ENCODE results near the gene PRXL2A.
"Not testable (repeated sequence)": the region's sequence is repeated elsewhere in the genome, so short reads cannot be mapped to it uniquely, and the experiment has no call there.

PRXL2A gene

DNA sequence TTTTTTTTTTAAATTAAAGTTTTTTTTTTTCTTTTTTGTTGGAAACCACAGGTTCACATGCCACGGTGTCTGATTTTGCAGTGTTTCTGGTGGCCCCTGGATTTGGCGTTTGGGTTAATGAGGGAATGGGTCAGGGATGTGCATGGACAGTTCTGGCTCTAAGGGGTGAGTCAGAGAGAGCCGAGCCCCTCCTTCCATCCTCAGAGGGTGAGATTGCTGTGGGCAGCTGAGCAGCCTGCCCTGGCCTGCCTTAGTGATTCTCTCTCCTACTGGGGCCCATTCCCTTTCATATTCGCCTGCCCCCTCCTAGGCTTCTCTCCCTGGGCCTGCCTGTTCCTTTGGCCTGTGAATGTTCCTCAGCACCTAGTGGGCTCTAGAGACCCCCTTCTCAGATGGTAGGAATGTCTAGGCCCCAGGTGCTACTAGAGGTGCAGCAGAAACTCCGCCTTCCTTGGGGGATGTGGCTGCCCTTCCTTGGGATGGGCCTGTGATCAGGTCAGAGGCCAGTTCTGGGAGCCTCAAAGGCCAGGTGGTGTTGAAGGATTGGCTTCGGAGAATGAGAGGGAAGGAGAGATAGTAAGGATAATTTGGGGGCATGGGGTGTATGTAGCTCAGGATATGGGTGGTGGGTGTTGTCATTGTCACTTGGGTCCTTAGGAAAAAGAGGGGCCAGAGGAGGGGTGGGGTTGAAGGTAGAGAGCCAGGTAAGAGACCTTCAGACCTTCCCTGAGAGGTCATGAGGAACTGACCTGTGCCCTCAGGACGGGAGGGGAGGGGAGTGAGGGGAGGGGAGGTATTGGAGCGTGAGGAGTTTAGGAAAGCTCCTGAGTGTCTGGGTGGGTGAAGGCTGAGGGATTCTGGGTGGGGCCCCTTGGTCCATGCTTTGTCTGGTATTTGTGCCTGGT, 65.6 kb downstream of the PRXL2A start:
- DNase-seq (ENCODE audit: low read depth in 1 of 2, low spot score in 1 of 2) = no peak

DNA sequence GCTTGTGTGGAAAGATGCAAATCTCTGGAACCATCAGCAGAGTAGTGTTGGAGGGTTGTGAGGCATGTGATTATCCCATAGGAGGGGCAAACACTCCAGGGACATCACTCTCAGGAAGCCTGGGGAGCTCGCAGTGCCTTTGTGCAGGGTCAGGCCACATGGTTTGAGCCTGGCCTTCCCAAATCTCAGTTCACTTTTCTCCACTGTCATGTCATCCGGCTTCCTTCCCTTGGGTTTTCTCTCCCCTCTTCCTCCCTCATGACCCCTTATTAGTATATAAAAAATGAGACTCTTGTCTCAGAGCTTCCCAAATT, 66.2 kb downstream of the PRXL2A start:
- no peak for DNase-seq (ENCODE audit: low read depth in 1 of 2, low spot score in 1 of 2)

DNA sequence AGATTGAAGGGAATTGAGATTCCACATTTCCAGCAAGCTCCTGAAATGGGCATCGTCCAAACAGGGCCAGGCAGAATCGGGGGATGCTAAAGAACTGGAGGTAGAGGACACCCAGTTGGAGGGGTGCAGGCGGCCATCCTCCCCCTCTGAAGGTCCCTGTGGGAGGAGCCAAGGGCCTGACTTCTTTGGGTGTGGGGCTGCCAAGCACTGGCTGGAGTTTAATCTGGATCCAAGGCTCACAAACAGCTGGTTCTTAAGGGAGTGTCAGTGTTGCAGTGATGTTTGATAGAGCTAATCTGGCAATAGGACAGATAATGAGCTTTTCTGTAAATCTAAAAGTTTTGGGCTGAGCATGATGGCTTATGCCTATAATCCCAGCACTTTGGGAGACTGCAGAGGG, 66.6 kb downstream of the PRXL2A start:
- no peak for DNase-seq (ENCODE audit: low read depth in 1 of 2, low spot score in 1 of 2)

DNA sequence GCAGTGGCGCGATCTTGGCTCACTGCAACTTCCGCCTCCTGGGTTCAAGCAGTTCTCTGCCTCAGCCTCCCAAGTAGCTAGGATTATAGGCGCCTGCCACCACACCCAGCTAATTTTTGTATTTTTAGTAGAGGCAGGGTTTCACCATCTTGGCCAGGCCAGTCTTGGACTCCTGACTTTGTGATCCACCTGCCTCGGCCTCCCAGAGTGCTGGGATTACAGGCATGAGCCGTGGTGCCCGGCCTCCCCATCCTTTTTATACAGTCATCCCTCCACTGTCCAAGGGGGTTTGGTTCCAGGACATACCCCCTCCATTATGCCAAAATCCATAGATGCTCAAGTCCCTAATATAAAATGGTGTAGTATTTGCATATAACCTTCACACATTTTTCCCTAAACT, 67.3 kb downstream of the PRXL2A start:
- not testable (repeated sequence) for DNase-seq (ENCODE audit: low read depth in 1 of 2, low spot score in 1 of 2)

DNA sequence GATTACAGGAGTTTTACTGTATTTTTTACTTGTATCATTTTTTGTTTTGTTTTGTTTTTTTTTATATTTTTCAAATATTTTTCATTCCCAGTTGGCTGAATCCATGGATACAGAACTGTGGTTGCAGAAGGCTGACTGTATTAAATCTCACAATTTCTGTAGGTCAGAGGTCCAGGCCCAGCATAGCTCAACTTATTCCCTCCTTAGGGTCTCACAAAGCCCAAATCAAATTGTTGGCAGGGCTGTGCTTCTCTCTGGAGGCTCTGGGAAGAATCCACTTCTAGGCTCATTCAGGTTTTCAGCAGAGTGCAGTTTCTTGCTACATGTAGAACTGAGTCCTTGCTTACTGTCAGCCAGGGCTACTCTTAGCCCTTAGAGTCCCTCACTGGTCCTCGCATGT, 68.3 kb downstream of the PRXL2A start:
- DNase-seq (ENCODE audit: low read depth in 1 of 2, low spot score in 1 of 2) = no peak

DNA sequence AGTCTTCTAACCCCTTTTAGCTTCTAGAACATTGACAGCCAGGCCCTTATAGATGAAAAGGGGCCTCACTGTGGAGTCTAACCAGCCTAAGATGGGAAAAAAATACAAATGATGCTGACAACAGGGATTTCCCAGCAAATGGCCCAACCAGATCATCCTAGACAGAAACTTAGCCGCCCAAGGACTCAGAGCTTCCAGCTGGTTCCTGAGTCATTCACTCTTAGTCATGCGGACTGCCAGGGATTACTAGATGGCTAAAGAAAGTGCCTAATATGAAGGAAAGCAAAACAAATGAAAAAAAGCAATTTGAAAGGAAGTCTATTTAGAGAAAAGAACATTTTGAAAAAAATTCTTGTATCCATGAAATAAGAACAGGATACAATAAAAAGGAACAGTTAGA, 69.5 kb downstream of the PRXL2A start:
- no peak for DNase-seq (ENCODE audit: low read depth in 1 of 2, low spot score in 1 of 2)

DNA sequence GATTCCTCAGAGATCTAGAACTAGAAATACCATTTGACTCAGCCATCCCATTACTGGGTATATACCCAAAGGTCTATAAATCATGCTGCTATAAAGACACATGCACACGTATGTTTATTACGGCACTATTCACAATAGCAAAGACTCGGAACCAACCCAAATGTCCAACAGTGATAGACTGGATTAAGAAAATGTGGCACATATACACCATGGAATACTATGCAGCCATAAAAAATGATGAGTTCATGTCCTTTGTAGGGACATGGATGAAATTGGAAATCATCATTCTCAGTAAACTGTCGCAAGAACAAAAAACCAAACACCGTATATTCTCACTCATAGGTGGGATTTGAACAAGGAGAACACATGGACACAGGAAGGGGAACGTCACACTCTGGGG, 72.0 kb downstream of the PRXL2A start:
- not testable (repeated sequence) for DNase-seq (ENCODE audit: low read depth in 1 of 2, low spot score in 1 of 2)

DNA sequence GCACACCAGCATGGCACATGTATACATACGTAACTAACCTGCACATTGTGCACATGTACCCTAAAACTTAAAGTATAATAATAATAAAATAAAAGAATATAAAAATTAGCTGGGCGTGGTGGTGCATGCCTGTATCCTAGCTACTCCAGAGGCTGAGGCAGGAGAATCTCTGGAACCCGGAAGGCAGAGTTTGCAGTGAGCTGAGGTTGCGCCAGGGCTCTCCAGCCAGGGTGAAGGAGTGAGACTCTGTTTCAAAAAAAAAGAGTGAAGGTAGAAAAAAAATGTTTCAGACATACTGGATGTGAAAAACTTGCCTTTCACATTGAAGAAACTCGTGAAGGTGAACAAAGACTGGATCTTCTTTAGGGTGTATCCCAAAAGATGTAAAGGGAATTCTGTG, 72.5 kb downstream of the PRXL2A start:
- no peak for DNase-seq (ENCODE audit: low read depth in 1 of 2, low spot score in 1 of 2)

DNA sequence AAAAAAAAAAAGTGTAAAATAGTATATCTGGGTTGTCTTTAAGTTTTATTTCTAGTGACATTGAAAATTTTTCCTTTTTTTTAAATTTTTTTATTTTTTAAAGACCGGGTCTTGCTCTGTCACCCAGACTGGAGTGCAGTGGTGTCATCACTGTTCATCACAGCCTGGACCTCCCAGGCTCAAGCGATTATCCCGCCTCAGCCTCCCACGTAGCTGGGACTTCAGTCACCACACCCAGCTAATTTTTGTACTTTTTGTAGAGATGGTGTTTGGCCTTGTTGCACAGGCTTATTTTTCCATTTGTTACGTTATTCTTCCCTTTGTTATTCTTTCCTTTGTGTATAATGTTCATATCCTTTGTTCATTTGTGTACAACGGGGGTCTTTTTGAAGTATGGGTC, 75.9 kb downstream of the PRXL2A start:
- no peak for DNase-seq (ENCODE audit: low read depth in 1 of 2, low spot score in 1 of 2)

DNA sequence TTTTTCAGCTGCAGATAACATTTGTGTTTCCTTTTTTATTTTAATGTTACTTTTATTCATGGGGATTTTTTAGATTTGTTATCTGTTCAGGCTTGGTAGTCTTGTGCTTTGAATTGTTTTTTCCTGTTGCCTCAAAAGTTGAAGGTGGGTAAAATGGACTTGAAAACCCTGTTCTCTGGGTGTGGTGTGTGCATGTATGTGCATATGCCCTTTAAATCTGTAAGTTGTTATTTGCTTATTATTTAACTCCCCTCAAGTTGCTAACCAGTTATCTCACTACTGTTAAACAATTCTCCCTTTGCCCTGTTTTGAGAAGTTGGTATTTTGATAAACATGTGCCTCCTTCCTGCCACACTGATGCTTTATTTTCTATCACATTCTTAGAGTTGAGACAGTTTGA, 76.3 kb downstream of the PRXL2A start:
- DNase-seq (ENCODE audit: low read depth in 1 of 2, low spot score in 1 of 2) = no peak

DNA sequence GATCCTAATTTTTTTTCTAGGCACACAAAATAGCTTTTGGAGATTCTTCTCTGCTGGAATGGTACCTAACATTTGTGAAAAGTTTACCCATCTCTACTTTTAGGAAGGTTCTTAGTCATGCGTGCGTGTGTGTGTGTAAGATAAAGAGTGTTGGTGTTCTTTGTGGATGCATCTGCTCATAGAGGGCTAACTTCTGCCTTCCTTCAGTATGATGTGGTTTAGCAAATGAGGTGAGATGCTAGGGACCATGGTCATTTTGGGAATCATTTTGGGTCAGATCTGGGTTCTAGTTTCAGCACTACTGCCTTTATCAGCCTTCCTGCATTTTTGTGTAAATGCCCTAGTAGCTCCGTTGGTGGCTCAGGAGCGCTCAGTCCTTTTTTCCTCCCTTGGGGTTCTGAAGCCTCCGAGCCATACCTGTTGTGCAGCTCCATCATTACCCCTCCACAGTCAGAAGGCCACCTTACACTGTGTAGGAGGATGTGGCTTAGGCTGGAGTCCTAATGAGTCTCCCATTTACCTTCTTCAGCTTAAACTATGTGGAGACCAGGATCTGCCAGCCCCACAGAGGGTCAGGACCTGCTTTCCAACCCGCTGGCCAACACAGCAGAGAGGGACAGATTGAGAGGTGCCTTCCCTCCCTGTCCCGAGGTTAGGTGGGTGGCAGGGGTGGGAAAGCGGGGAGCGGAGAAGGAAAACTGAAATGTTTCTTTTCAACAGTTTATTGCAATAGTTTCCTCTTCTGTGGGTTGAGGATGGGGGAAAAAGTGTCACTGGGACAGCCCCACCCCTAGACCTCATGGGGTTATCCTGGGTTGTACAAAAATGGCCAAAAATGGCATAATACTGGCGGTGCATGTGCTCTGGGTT, 77.0 kb downstream of the PRXL2A start:
- no peak for DNase-seq (ENCODE audit: low read depth in 1 of 2, low spot score in 1 of 2)

DNA sequence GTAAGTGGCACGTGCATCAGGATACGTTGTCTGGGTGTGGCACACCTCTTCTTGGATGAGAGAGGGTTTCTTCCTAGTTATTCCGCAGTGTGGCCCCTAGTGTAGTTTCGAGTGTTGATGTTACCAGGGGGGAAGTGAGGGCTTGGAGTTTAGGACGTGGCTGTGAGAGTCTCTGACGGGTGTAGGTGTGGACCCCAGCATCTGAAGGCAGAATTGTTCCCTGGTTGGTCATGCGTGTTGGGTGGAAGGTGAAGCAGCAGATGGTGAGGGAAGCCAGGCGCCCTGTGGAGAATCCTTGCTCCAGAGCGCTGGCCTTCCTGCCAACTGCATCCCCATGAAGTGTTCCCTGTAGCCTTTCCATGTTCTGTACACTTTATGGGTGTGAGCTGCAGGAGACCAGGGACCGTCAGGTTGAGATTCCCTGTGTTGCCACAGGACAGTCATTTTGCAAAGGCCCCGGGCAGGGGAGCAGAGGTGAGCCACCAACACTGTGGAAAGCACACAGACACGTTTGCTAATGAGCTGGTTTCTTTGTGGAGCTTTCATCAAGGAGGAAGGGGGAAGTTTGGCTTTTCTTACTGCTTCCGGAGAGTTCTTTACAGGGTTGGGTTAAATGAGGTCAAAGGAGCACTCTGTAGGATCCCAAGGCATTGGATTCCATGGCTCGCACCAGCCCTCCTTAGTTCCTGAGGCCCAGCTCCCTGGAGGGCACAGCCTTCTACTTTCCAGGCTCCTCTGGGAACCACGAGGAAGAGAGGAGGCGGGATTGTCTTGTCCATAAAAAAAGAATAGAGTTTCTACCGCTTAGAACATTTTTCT, 77.8 kb downstream of the PRXL2A start:
- no peak for DNase-seq (ENCODE audit: low read depth in 1 of 2, low spot score in 1 of 2)
